Inferior parietal cortex (tissue), 1 donor: ENCODE measurements around the gene ACP7.
A peak's percentile ranks its signal among the peaks of the same experiment; 100 is the strongest.
"Not testable (repeated sequence)": the region's sequence is repeated elsewhere in the genome, so short reads cannot be mapped to it uniquely, and the experiment has no call there.

Experiments
- DNase-seq: peaks from one replicate; pipeline ENCODE4 v3.0.0-alpha.2; 2016; ENCODE audit errors: extremely low spot score

The ACP7 gene

DNA sequence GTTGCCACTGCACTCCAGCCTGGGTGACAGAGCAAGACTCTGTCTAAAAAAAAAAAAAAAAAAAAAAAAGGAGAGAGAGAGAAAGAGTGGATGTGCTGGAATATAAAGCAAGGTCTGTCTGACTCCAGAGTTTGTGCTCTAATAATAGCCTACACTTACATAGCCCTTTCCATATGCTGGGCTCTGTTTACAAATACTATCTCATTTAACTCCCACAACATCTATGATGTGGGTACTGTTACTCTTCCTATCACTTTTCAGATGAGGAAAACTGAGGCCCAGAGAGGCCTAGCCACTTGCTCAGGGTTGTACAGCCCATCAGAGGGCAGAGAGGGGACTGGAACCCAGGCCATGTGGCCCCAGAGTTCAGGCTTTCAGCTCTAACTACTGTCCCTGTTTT, 25.5 kb downstream of the ACP7 start:
- DNase-seq, result no peak

DNA sequence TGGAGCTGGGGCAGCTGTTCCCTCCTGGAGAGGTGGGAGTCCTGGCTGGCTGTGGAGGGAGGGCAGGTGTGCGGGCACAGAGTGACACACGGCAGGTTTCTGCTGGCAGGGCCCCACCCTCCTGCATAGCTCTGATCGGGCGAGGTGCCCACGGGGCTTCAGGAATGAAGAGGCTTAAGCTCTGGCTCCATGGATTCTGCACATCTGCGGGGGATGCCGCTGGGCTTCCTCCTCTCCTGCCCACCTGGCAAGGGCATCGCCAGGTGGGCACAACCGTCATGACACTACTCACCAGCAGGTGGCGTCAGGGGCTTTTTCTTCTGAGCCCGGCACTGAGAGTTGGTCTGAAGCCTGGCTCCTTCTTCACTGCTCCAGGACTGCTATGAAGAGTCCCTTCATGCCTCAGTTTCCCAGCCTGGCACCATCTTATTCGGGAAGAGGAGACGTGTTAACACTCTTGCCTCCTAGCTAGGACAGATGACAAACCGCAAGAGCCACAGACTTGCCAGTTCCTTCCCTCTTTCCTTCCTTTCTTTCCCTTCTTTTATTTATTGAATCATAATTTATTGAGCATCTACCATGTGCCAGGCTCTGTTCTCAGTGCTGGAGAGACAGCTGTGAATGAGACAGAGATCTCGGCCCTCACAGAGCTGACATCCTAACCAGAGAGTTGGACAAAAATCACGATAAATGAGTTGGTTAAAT, 26.2 kb downstream of the ACP7 start:
- DNase-seq, result peak; percentile 75

DNA sequence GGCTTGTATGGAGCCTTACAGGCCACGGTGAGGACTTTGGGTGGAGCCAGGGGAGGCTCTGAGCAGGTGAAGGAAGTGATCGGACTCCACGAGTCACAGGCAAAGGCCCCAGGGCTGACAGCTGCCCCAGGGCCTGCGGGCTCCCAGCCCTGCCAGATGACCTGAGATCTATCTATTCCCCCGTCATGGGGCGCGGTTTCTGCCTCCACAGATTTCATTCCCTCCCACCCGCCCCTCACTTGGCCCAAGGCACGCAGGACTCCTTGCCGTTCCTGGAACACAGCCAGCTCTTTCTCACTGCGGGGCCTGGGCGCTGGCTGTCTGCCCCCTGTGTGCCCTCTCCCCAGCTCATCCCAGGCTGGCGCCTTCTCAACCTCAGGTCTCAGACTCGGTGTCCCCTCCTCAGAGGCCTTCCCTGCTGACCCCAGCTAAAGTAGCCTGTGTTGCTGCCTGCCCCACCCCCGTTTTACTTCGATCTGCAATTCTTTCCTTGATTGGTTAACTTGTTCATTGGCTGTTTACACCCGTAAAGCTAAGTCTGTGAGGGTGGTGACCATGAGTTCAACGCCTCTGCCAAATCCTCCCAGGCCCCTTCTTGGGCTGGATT, 27.5 kb downstream of the ACP7 start:
- no peak for DNase-seq

DNA sequence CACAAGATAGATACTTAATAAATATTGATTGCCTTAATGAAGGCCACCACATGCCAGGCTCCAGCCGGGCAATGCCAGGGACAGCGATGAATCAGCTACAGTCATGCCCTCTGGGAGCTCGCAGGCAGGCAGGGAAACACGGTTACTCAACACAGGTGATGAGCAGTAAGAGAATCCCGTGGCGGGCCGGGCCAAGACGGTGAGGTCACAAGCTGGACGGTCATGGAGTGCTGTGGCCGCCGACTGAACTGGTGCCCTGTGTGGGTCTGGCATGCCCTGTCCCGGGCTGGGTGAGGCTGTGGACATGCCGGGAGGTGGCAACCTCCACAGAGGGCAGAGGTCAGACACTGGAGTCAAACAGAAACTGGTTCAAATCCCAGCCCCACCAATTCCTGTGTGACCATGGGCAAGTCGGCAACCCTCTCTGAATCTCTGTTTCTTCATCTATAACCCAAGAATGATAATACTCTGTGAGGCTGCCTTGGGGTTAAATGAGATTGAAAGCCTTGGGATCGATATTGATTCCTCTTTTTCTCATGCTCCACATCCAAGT, 28.2 kb downstream of the ACP7 start:
- DNase-seq, result no peak

DNA sequence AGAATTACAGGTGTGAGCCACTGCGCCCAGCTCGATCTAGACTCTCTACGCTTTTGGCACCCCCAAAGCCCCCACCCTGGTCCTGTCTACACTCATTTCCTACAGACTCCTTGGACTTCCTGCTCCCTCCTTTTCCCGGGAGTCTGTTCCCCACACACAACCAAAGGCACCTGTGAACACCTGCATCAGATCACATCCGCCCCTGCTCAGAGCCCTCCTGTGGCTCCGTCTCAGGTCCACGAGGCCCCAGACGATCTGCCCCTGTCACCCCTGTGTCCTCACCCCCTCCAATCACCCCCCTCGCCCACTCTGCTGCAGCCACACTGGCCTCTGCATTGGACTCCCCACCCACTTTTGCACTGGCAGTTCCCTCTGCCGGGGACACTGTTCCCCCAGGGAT, 29.0 kb downstream of the ACP7 start:
- DNase-seq, result no peak

DNA sequence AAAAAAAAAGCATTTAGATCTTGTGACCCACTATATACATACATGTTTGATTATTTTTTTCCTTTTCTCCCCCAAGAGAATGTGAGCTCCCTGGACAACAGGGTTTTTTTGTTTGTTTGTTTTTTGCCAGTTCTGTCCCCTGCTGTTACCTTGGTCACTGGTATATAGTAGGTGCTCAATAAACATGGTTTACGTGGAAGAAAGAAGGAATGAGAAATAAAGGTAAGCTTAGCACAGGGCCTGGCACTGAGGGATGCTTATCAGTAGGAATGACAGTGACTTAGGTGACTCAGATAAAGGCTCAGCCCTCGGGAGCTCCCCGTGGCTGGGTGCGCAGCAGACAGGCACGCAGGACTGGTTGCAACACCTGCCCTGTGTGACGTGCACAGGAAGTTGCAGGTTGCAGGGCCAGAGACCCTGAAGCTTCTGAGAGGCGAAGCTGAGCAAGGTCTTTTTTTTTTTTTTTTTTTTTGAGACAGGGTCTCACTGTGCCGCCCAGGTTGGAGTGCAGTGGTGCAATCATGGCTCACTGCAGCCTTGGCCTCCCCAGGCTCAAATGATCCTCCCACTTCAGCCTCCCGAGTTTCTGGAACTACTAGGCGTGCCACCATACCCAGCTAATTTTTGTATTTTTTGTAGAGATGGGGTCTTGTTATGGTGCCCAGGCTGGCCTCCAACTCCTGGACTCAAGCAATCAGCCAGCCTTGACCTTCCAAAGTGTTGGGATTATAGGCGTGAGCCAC, 31.1 kb downstream of the ACP7 start:
- DNase-seq, result no peak

DNA sequence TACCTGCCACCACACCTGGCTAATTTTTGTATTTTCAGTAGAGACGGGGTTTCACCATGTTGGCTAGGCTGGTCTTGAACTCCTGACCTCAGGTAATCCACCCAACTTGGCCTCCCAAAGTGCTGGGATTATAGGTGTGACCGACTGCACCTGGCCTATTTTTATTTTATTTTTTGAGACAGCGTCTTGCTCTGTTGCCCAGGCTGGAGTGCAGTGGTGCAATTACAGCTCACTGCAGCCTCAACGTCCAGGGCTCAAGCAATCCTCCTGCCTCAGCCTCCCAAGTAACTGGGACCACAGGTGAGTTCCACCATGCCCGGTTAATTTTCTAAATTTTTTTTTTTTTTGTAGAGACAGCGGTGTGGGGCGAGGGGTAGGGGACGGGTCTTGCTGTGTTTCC, 32.9 kb downstream of the ACP7 start:
- DNase-seq, result not testable (repeated sequence)

DNA sequence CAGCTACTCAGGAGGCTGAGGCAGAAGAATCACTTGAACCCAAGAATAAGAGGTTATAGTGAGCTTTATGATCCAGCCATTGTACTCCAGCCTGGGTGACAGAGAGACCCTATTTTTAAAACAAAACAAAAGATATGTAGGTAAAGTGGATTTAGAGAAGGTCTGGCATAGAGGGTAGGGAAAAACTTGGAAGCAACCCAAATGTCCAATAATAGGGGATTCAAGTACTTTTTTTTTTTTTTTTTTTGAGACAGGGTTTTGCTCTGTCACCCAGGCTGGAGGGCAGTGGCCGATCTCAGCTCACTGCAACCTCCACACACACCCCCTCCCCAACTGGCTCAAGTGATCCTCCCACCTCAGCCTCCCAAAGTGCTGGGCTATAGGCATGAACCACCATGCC, 35.7 kb downstream of the ACP7 start:
- DNase-seq, result no peak

DNA sequence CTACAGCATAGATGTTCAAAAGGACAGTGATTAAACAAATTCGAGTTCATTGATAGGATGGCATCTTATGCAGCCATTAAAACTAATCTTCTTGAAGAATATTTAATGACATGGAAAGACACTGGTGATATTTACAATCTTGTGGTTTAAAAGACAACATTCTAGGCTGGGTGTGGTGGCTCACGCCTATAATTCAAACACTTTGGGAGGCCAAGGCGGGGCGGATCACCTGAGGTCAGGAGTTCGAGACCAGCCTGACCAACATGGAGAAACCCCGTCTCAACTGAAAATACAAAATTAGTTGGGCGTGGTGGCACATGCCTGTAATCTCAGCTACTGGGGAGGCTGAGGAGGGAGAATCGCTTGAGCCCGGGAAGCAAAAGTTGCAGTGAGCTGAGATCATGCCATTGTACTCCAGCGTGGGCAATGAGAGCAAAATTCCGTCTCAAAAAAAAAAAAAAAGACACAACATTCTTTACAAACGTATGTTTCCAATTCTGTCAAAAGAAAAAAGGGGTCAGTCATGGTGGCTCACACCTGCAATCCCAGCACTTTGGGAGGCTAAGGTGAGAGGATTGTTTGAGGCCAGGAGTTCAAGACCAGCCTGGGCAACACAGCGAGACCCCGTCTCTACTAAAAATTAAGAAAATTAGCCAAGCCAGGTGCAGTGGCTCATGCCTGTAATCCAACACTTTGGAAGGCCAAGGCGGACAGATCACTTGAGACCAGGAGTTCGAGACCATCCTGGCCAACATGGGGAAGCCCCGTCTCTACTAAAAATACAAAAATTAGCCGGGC, 39.0 kb downstream of the ACP7 start:
- DNase-seq, result no peak

DNA sequence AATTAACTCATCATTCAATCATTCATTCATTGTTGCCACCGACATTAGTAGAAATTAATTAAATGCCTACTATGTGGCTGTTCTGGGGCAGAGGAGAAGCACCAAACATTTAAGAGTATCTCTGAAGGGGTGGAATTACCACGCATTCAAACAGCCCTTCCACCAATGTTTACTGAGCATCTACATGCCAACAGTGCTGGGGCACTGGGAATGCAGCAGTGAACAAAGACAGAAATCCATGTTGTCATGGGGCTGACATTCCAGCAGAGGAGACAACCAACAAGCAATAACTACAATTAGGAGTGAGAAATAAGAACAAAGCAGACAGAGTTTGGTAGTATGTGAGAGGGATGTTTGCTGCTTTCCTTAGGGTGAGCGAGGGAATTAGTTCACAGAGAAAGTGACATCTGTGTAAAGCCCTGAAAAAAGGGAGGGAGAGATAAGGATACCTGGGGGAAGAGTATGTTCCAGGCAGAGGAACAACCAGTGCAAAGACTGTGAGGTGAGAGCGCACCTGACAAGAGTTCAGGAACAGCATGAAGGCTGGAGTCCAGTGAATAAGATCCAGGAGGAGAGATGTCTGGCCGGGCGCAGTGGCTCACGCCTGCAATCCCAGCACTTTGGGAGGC, 40.1 kb downstream of the ACP7 start:
- DNase-seq, result no peak

DNA sequence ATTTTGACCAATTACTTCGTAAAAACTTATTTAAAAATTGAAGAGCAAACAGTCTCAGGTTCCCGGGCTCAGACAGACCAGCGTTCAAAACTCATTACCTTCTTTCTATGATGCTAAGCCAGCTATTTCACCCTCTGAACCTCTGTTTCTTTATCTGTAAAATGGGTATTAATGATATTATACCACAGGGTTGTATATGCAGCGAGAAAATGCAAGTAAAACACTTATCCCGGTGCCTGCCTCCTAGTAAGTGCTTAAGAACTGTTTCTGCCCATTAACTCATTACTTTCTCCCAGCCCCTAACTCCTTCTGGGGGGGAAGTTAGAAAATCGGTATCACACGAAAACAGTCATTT, 41.0 kb downstream of the ACP7 start:
- no peak for DNase-seq

DNA sequence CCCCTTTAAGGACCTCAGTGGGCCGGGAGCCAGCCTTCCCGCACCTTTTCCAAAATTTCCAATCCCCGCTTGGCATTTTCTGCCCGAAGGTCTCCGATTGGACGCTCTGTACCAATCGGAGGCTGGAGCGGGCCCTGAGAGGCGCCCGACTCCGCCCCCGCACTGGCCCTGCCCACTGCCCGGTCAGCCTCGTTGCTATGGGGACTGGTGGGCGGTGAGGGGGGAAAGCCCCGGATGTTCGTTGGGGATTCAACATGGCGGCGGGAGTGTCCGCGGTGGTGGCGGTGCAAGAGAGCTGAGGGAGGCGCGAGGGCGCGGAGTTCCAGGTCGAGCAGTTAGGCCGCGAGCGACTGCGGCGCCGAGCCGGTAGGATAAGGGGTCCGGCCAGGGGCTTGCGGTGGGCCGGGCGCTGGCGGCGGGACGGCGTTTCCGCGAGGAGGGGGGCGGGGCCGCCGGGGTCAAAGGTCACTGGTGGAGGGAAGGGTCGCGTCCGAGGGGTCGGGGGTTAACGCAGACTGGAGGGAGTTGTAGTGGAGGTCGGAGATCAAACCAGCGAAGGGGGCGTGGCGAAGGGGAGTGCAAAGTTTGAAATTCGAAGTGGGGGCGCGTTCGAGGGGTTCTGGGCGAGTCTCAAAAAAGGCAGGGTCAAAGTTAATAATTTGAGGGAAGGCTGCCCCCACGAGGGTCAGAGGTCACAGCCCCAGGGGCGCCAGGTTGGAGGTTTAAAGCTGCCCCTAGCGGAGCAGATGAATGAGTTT, 41.6 kb downstream of the ACP7 start, which contains the start of gene PAK4:
PAK4 (plus strand) TSS at position 233 of the 758 bp plus-strand sequence. CDS start 43,768 bp downstream, outside the sequence.
- DNase-seq, result peak; percentile 97

DNA sequence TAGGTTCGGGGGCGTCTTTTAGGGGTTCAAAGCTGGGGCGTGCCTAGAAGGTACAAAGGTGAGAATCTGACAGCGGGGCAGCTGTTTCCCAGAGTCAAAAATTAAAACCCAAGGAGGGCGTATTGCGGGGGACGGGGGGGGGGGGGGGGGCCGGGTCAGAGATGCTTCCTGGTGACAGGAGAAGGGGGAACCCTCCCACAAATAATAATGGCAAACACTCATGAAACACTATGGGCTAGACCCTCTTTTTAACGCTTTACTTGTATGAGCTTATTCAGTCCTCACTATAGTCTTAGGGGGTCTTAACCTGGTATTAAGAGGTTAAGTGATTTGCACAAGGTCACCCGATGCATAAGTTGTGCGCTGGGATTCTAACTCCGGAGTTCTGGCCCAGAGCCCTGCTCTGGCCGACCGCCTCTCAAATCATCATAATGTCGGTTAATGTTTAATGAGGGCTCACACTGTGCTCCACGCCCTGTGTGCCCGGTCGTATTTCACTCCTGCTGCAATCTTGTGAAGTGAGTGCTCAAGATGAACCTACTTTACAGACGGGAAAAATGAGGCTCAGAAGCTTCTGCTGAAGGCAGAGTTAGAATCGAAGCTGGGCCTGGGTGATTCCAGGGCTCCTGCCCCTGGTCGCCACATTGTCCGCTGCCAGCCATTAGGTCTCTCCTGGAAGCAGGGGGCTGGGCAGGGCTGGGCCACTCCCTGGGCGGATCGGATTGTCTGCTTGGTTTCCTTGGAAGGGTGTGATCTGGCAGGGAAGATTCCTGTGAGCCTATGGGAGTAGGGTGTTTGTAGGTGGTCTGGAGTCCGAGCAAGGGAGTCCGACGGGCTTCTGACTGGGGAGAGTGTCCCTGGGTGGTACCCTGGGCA, 42.4 kb downstream of the ACP7 start:
- DNase-seq, result no peak

DNA sequence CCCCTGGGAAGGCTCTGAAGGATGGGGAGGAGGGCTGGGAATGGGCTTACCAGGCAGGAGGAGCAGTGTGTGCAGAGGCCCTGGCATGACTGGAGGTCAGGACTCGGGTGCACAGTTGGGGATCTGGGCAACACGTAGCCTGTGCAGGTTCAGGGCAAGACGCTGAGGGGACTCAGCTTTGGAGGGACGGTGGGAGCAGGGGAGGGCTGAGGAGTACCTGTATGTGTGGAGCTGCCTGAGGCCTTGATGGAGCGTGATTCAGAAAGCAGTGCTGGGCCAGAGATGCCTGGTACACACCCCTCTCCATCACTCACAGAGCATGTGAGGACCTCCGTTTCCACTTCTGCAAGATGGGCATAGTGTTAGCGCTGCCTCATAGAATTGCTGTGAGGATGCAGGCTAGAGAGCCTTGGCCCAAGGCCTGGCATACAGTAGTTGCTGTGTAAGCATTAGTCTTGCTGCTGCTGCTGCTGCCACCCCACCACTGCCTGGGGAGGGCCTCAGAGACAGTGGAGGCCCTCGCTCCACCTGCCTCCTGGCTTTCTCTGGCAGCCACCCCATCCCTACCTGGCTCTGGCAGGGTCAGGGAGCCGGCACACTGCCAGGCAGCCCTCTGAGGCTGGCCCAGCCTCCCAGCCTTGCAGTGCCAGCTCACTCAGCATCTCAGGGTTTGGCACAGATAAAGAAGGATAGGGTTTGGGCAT, 43.8 kb downstream of the ACP7 start:
- no peak for DNase-seq

DNA sequence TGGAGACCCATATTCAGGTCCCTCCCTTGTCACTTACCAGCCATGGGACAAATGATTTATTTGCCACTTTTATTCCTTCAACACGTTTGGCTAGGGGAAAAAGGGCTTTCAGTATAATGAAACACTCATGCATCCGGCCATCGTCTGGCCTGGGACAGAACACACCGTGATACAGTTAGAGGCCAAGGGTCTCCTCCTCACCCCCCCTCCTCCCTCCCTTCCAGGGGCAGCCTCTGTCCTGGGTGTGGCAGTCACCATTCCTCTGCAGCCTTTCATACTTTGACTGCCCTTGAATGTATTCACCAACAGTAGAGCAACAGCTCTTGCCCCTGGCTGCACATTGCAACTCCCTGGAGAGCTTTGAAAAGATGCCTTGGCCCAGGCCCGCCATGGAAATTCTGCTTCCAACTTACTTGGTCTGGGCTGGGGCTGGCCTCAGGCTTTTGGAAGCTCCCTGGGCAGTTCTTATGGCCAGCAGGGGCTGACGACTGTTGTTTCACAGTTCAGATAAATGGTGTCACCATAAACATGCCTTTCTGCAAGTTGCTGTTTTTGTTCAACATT, 44.4 kb downstream of the ACP7 start:
- DNase-seq, result no peak

DNA sequence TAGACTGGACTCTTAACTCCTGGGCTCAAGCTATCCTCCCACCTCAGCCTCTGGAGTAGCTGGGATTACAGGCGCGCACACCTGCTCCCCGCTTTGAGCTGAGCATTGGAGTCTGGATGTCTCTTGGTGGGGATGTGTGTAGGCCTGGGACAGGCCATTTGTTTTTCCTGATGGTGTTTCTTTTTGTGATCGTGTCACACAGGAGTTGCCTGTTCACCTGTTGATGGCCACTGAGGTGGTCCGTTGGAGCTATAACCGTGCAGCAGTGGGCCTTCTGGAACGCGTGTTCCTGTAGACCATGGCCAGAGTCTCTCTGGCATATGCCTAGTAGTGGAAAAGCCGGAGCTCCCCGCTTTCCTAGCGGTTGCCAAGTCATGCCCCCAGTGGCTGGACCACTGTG, 44.9 kb downstream of the ACP7 start:
- DNase-seq, result no peak

DNA sequence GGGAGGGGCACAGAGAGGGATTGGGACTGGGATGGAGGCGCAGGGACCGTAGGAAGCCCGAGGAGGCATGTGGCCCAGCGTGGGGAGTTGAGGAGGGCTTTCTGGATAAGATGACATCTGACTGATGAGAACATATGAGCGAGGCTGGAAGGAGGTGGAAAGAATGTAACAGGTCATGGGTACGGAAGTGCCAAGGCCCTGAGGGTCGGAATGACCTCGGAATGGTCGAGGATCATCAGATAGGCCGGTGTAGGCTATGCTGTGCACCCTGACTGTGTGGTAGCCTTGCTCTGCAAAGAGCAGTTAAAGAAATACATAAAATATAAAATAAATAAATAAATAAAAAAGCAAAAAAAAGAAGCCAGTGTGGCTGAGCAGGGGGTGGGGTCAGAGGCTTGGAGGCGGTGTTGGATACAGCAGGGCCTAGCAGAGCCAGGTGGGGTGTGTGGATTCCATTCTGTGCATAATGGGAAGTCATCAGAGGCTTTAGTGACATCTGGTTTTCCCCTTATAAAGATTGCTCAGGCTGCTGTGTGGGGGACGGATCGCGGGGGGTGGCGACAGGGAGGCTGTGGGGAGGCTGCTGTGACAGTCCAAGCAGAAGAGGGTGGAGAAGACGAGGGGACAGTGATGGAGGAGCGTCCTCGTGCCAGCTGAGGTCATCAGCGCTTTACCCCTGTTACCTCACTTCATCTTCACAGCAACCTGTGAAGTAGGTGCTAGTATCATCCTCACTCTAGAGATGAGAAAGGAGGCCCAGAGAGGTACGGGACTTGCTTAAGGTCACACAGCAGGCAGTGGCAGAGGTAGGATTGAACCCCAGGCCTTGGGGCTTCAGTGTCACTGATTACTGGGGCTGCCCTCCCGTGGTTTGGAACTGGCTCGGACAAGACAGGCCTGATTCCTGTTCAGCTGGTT, 46.4 kb downstream of the ACP7 start:
- no peak for DNase-seq
